Right lobe of liver (tissue), 4 donors: ENCODE results near the gene SH3RF3.

Experiments
- POLR2A ChIP-seq: fragments of 450-650 bp; IDR thresholded peaks from one replicate; pipeline ENCODE4 v1.6.1; 2017; ENCODE audit warnings: antibody characterized with exemption, mild to moderate bottlenecking
- TF ChIP-seq, protein P1 (sequence below), 4 donors: fragments of 200-600 bp in 3 of 4; fragments of 450-650 bp in 1 of 4; IDR thresholded peaks; one replicate each; pipeline versions ENCODE4 v1.5.1 to v1.8.0; 2016 to 2022; ENCODE audit warnings: antibody characterized with exemption in 4 of 4, mild to moderate bottlenecking in 2 of 4
- donor health status: DM: no; HTN: no; CAD: no.
- donor health status: DM: no; HTN: no; CAD: no.
- donor health status: DM: no; HTN: yes; CAD: no.

DNA sequence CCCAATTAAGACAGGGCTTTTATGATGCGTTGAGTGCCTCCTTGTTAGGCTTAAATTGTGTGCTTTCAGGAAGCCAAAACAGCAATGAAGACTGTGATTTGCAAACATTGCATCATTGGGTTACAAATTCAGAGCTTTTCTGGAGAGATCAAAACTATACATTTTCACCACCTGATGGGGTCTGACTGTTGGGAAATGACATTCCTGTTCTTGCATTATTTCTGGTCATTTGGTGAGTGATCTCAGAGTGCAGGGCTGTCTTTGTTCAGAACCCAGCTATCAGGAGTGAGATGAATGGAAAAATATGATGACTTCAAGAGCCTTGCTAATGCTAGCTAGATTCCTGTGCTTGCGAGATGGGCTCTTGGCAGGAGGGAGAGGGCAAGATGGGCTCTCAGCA, 39.1 kb downstream of the SH3RF3 start:
- TF ChIP-seq, protein P1, sequence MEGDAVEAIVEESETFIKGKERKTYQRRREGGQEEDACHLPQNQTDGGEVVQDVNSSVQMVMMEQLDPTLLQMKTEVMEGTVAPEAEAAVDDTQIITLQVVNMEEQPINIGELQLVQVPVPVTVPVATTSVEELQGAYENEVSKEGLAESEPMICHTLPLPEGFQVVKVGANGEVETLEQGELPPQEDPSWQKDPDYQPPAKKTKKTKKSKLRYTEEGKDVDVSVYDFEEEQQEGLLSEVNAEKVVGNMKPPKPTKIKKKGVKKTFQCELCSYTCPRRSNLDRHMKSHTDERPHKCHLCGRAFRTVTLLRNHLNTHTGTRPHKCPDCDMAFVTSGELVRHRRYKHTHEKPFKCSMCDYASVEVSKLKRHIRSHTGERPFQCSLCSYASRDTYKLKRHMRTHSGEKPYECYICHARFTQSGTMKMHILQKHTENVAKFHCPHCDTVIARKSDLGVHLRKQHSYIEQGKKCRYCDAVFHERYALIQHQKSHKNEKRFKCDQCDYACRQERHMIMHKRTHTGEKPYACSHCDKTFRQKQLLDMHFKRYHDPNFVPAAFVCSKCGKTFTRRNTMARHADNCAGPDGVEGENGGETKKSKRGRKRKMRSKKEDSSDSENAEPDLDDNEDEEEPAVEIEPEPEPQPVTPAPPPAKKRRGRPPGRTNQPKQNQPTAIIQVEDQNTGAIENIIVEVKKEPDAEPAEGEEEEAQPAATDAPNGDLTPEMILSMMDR (IDR thresholded peaks at IDR 0.05), result no peak
- TF ChIP-seq POLR2A, result no peak
